Measurements from ENCODE around the gene PYCR2.

PYCR2 gene

DNA sequence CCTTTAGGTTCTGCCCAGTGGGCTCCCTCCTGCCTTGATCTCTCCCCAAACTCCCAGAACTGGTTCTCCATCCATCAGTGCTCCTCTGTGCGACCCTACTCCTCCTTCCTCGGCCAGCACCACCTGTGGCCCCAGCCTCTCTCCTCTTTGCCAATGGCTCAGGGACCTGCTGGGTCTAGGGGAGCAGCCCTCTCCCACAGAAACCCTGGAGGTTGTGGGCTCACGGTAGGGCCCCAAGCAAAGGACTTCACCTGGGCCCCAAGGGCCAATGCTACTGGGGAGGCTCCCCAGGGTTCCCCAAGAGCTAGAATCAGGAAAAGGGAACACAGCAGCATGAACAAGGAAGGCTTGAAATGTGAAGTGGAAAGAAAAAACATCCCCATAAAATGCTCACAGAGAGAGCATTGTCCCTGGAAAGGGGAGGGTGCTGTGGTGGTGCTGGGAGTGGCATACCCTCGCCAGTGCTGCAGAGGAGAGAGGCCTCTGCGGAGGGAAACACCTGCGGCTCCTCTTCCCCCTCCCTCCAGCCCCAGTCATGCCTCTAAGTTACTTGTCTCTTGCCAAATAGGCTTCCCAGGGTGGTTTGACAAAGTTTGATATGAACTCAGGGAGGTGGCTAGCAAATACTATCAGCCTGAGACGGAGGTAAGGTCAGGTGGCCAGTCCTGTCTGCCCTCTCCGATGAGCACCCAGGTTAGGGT, 44.4 kb downstream of the PYCR2 start:
- peak overlapping the region; percentile 89 for H3K9ac ChIP-seq
- peaks cover 62% of the 10 kb centered on the region for H3K4me1 ChIP-seq
- peak overlapping the region; percentile 98 for H3K4me2 ChIP-seq
- H3K27me3 ChIP-seq, result peaks cover 18% of the 10 kb centered on the region
- H3K27ac ChIP-seq, result peak overlapping the region; percentile 94
- peak overlapping the region; percentile 93 for H3K4me3 ChIP-seq
- peak; percentile 45; the same call in 1 of the 2 replicates for TF ChIP-seq Cebpa-rat (IDR thresholded peaks at IDR 0.05)
- H3K9me3 ChIP-seq, result no peaks in the 10 kb centered on the region
- H3K36me3 ChIP-seq, result peaks cover 33% of the 10 kb centered on the region
- H4K20me1 ChIP-seq, result peaks cover 30% of the 10 kb centered on the region

GRCh38 chr1:225878282-225878681, 45.8 kb downstream of the PYCR2 start:
- H3K9ac ChIP-seq, result peak overlapping the region; percentile 50; the same call in 1 of the 2 replicates
- H3K36me3 ChIP-seq, result peaks cover 46% of the 10 kb centered on the region
- H3K27me3 ChIP-seq, result peaks cover 8% of the 10 kb centered on the region
- no peak overlapping the region for H3K4me3 ChIP-seq
- H4K20me1 ChIP-seq, result peaks cover 42% of the 10 kb centered on the region
- H3K27ac ChIP-seq, result peak overlapping the region; percentile 94
- no peak for TF ChIP-seq Cebpa-rat (IDR thresholded peaks at IDR 0.05)
- H3K9me3 ChIP-seq, result no peaks in the 10 kb centered on the region
- peaks cover 56% of the 10 kb centered on the region for H3K4me1 ChIP-seq
- H3K4me2 ChIP-seq, result peak overlapping the region; percentile 98

- Histone ChIP-seq H3K9me3 (no peaks in the 10 kb centered on the region), H3K4me2 (peak overlapping the region; percentile 98), H3K4me1 (peaks cover 49% of the 10 kb centered on the region), H4K20me1 (peaks cover 42% of the 10 kb centered on the region), H3K4me3 (no peak overlapping the region), H3K9ac (no peak overlapping the region), H3K27ac (peak overlapping the region; percentile 94; the same call in 1 of the 2 replicates), H3K36me3 (peaks cover 53% of the 10 kb centered on the region), H3K27me3 (peaks cover 1% of the 10 kb centered on the region; the same call in 1 of the 2 replicates)
- no peak for TF ChIP-seq Cebpa-rat (IDR thresholded peaks at IDR 0.05)
These were observed 46.5 kb downstream of the PYCR2 start for GRCh38 chr1:225877580-225877979.

DNA sequence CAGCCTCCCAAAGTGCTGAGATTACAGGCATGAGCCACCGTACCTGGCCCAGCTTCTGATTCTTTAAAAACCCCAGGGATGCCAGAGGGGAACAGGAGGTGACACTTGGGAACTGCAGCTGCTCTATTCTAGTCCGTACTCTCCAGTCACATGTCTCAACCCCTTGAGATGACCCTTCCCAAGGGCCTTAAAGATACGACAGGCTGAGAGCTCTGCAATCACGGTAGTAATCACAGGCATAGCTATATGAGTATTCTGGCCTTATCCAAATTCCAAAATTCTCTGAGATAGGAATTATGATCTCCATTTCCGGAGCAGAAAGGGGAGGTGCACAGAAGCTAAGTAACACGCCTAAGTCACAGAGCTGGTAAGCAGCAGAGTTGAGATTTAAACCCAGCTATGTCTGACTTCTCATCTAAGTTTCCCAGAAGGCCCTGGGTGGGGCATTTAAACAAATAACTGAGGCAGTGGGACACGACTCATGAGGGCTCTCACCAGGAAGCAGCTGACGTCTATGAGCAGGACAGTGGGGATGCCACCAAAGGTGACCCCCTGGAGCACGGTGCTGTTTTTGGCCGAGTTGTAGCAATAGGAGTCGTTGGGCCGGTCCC, 47.0 kb downstream of the PYCR2 start:
- H3K4me3 ChIP-seq, result no peak overlapping the region
- H3K4me1 ChIP-seq, result peaks cover 49% of the 10 kb centered on the region

DNA sequence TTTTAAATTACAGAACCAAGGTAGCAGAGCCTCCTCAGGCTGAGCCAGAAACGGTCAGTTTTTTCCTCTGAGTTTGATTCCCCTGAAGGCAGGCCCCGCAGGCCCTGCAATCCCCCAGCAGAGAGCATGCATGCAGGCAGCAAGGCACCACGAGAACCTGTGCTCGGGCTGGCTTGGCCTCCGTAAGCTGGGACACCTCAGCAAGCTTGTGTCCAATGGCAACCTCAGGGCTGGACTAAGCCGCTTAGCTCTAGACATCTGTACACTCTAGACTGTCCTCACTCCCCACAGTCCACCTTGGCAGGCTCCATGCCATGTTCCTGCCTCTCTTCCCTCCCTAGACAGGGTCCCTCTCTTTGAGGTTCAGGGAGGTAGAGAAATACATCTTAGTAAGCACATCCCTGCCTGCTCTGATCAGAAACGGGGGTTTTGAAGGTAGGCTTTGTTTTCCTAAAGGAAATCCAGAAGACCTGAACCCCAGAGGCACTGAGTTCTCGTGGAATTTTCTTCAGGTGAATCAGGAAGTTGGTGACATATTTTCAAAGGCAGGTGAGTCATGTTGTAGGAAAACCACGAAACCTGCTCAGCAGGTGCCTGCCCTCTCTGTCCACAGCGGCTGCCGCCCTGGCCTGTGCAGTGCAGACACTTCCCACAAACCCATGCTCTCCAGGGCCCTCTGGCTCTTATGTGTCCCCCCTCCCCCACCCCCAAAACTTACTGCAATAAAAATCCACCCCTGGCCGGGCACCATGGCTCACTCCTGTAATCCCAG, 48.8 kb downstream of the PYCR2 start:
- no peak for TF ChIP-seq Cebpa-rat (IDR thresholded peaks at IDR 0.05)
- no peaks in the 10 kb centered on the region for H3K27me3 ChIP-seq
- no peak overlapping the region for H3K4me3 ChIP-seq
- H3K36me3 ChIP-seq, result peaks cover 75% of the 10 kb centered on the region
- no peaks in the 10 kb centered on the region for H3K9me3 ChIP-seq
- peaks cover 37% of the 10 kb centered on the region for H3K4me1 ChIP-seq
- no peak overlapping the region for H3K9ac ChIP-seq
- H4K20me1 ChIP-seq, result peaks cover 38% of the 10 kb centered on the region
- no peak overlapping the region for H3K4me2 ChIP-seq
- H3K27ac ChIP-seq, result no peak overlapping the region

More for the DNA sequence above, 47.0 kb downstream of the PYCR2 start:
- peaks cover 57% of the 10 kb centered on the region for H3K36me3 ChIP-seq
- peaks cover 42% of the 10 kb centered on the region for H4K20me1 ChIP-seq
- H3K27me3 ChIP-seq, result no peaks in the 10 kb centered on the region
- no peak for TF ChIP-seq Cebpa-rat (IDR thresholded peaks at IDR 0.05)
- H3K9ac ChIP-seq, result no peak overlapping the region
- H3K27ac ChIP-seq, result peak overlapping the region; percentile 94; the same call in 1 of the 2 replicates
- H3K4me2 ChIP-seq, result peak overlapping the region; percentile 98
- H3K9me3 ChIP-seq, result no peaks in the 10 kb centered on the region

GRCh38 chr1:225874431-225874830, 49.6 kb downstream of the PYCR2 start:
- Histone ChIP-seq H3K4me2 (no peak overlapping the region), H3K36me3 (peaks cover 83% of the 10 kb centered on the region), H3K27ac (no peak overlapping the region), H4K20me1 (peaks cover 36% of the 10 kb centered on the region; the same call in 1 of the 2 replicates), H3K4me1 (peaks cover 33% of the 10 kb centered on the region), H3K9ac (no peak overlapping the region), H3K9me3 (no peaks in the 10 kb centered on the region), H3K4me3 (no peak overlapping the region), H3K27me3 (no peaks in the 10 kb centered on the region)
- TF ChIP-seq Cebpa-rat (IDR thresholded peaks at IDR 0.05), result no peak

- no peak overlapping the region for H3K4me2 ChIP-seq
- peaks cover 93% of the 10 kb centered on the region for H3K36me3 ChIP-seq
- no peaks in the 10 kb centered on the region for H3K27me3 ChIP-seq
- H4K20me1 ChIP-seq, result peaks cover 33% of the 10 kb centered on the region; the same call in 1 of the 2 replicates
- TF ChIP-seq Cebpa-rat (IDR thresholded peaks at IDR 0.05), result no peak
- no peak overlapping the region for H3K4me3 ChIP-seq
- H3K9me3 ChIP-seq, result no peaks in the 10 kb centered on the region
- H3K27ac ChIP-seq, result no peak overlapping the region
- no peak overlapping the region for H3K9ac ChIP-seq
- peaks cover 33% of the 10 kb centered on the region for H3K4me1 ChIP-seq
These were observed 50.7 kb downstream of the PYCR2 start for GRCh38 chr1:225873281-225873850.

DNA sequence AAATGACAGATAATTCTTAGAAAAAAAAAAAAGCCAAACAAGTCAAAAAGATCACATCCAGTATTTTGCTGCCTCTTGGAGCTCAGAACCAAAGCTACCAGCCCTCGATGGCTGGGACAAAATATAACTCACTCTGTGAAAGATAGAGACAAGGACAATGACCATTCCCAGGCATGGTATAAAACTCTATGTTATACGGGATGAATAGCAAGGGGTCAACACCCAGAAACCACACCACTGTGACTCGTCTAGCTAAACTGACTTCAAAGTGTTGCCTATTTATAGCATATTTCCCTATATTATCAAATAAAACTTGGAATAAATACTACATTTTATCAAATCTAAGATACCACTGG, 52.0 kb downstream of the PYCR2 start:
- peaks cover 20% of the 10 kb centered on the region; the same call in 1 of the 2 replicates for H4K20me1 ChIP-seq
- no peak overlapping the region for H3K27ac ChIP-seq
- peaks cover 32% of the 10 kb centered on the region for H3K4me1 ChIP-seq
- H3K4me3 ChIP-seq, result no peak overlapping the region
- H3K4me2 ChIP-seq, result no peak overlapping the region
- H3K27me3 ChIP-seq, result no peaks in the 10 kb centered on the region
- TF ChIP-seq Cebpa-rat (IDR thresholded peaks at IDR 0.05), result no peak
- H3K36me3 ChIP-seq, result peaks cover 98% of the 10 kb centered on the region
- no peaks in the 10 kb centered on the region for H3K9me3 ChIP-seq
- no peak overlapping the region for H3K9ac ChIP-seq

DNA sequence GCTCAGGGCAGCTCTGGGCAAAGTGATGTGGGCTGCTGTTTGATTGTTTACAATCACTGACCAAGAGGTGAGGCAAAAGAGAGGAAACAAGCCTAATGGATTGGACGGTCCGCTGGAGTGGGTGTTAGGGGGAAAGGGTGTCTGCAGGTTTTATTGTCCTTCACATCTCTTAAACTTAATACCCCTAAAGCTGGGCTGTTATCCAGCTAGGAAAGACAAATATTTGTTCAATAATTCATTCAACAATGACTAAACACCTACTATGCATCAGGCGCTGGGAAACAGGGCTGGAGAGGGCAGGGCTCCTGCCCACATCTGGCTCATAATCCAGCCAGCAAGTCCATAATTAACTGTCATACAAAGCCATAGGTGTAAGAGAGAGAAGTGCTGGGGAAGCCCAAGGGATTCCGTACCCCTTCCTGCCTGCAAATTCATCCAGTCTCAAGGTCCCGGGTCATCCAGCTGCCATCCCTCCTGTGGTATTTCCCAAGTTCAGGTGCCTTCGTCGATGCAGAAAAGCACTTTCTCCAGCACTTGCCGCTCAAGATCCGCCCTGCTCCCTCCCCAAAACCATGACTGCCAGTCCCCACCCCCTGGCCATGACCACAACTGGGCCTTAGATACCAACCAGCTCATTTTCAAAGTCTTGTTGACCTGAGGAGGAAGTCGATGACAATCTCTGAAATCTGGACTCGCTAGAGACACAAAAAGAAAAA, 52.5 kb downstream of the PYCR2 start:
- Histone ChIP-seq H3K27me3 (no peaks in the 10 kb centered on the region), H3K27ac (no peak overlapping the region), H4K20me1 (peaks cover 19% of the 10 kb centered on the region; the same call in 1 of the 2 replicates), H3K9ac (no peak overlapping the region), H3K4me2 (no peak overlapping the region), H3K4me1 (peaks cover 33% of the 10 kb centered on the region), H3K36me3 (peaks cover 96% of the 10 kb centered on the region), H3K4me3 (no peak overlapping the region), H3K9me3 (no peaks in the 10 kb centered on the region)
- TF ChIP-seq Cebpa-rat (IDR thresholded peaks at IDR 0.05), result no peak
